GM12891 (cell line): ENCODE data around the gene BOD1L1.

Experiments used
- PAX5 ChIP-seq: IDR thresholded peaks from 2 replicates; pipeline ENCODE4 v1.6.1; 2011; ENCODE audit warnings: low read length, moderate library complexity, mild to moderate bottlenecking; ENCODE audit not compliant: insufficient read depth, severe bottlenecking
- POLR2A ChIP-seq: IDR thresholded peaks from 2 replicates; pipeline ENCODE4 v1.6.1; 2011; ENCODE audit warnings: low read depth, low read length, control low read depth
- POLR2AphosphoS5 ChIP-seq: IDR thresholded peaks from 2 replicates; pipeline ENCODE4 v1.6.1; 2011; ENCODE audit warnings: low read depth, low read length, control low read depth
- POU2F2 ChIP-seq: IDR thresholded peaks from 2 replicates; pipeline ENCODE4 v1.6.1; 2011; ENCODE audit warnings: low read depth, mild to moderate bottlenecking, control low read depth, low read length, moderate library complexity
- SPI1 ChIP-seq: IDR thresholded peaks from 2 replicates; pipeline ENCODE4 v1.6.1; 2011; ENCODE audit warnings: low read depth, low read length, control low read depth
- TAF1 ChIP-seq: IDR thresholded peaks from 2 replicates; pipeline ENCODE4 v1.6.1; 2011; ENCODE audit warnings: low read depth, low read length, control low read depth

- TF ChIP-seq POLR2A (no peak), TAF1 (no peak), POLR2AphosphoS5 (no peak), SPI1 (no peak), POU2F2 (no peak), PAX5 (no peak)
Measured at GRCh38 chr4:13665701-13666660, 38.5 kb upstream of the BOD1L1 start.
